Liver (tissue), 9 donors: ENCODE measurements around the gene TSPAN18. TPM values are rescaled to one million over a fixed set of nuclear protein-coding genes. Genes with fewer than 3 reads are reported as not detected.
A peak's percentile ranks its signal among the peaks of the same experiment; 100 is the strongest.

ENCODE experiments used
- DNase-seq: peaks from one replicate; pipeline ENCODE4 v3.0.0-alpha.2; 2017; ENCODE audit warnings: low spot score
- H3K27ac ChIP-seq, 2 donors: one replicate each; pipeline ENCODE4 v1.7.0; 2013; ENCODE audit warnings: inconsistent platforms in 2 of 2, low read length in 2 of 2, control low read depth in 1 of 2, low read depth in 1 of 2, mild to moderate bottlenecking in 1 of 2
- H3K27me3 ChIP-seq, 4 donors: one replicate each; pipeline versions ENCODE4 v1.6.1 to v1.7.0; 2013; ENCODE audit warnings: low read length in 3 of 4, inconsistent platforms in 1 of 4, mild to moderate bottlenecking in 1 of 4, moderate library complexity in 1 of 4; ENCODE audit not compliant: control insufficient read depth in 4 of 4, insufficient read depth in 4 of 4
- H3K36me3 ChIP-seq, 4 donors: one replicate each; pipeline versions ENCODE4 v1.6.1 to v1.7.0; 2013; ENCODE audit warnings: low read length in 3 of 4, mild to moderate bottlenecking in 3 of 4, low read depth in 1 of 4, moderate library complexity in 1 of 4; ENCODE audit not compliant: control insufficient read depth in 4 of 4, insufficient read depth in 3 of 4
- H3K4me1 ChIP-seq, 4 donors: one replicate each; pipeline versions ENCODE4 v1.6.1 to v1.7.0; 2013; ENCODE audit warnings: low read length in 3 of 4, mild to moderate bottlenecking in 3 of 4, moderate library complexity in 1 of 4; ENCODE audit not compliant: control insufficient read depth in 4 of 4, insufficient read depth in 4 of 4
- H3K4me3 ChIP-seq, 3 donors: one replicate each; pipeline versions ENCODE4 v1.6.1 to v1.7.0; 2013; ENCODE audit warnings: low read length in 3 of 3, control low read depth in 1 of 3, low read depth in 1 of 3, mild to moderate bottlenecking in 1 of 3
- H3K9ac ChIP-seq, 2 donors: one replicate each; pipeline ENCODE4 v1.7.0; 2013; ENCODE audit warnings: low read length in 2 of 2, mild to moderate bottlenecking in 2 of 2, moderate library complexity in 2 of 2, control low read depth in 1 of 2, low read depth in 1 of 2
- H3K9me3 ChIP-seq, 4 donors: one replicate each; pipeline versions ENCODE4 v1.6.1 to v1.7.0; 2013; ENCODE audit warnings: low read length in 3 of 4; ENCODE audit not compliant: control insufficient read depth in 4 of 4
- EGR1 ChIP-seq, 2 donors: IDR thresholded peaks; 2 replicates each; pipeline ENCODE4 v1.6.1; 2016 to 2018; ENCODE audit warnings: antibody characterized with exemption in 2 of 2, low read depth in 2 of 2
- GABPA ChIP-seq, 2 donors: IDR thresholded peaks in 1 of 2; conservative IDR thresholded peaks in 1 of 2; 2 replicates each; pipeline ENCODE4 v1.6.1; 2016; ENCODE audit warnings: antibody characterized with exemption in 2 of 2, mild to moderate bottlenecking in 1 of 2, moderate library complexity in 1 of 2
- HNF4A ChIP-seq, 2 donors: conservative IDR thresholded peaks; 2 replicates each; pipeline ENCODE4 v1.6.1; 2016; ENCODE audit warnings: antibody characterized with exemption in 2 of 2, mild to moderate bottlenecking in 2 of 2
- HNF4G ChIP-seq: IDR thresholded peaks from 2 replicates; pipeline ENCODE4 v1.6.1; 2016; ENCODE audit warnings: antibody characterized with exemption
- JUND ChIP-seq, 2 donors: IDR thresholded peaks; 2 replicates each; pipeline ENCODE4 v1.6.1; 2016; ENCODE audit warnings: antibody characterized with exemption in 2 of 2
- MAX ChIP-seq: IDR thresholded peaks from 2 replicates; pipeline ENCODE4 v1.6.1; 2016; ENCODE audit warnings: antibody characterized with exemption
- NR2F2 ChIP-seq: IDR thresholded peaks from 2 replicates; pipeline ENCODE4 v1.6.1; 2016; ENCODE audit warnings: antibody characterized with exemption
- RAD21 ChIP-seq, 2 donors: IDR thresholded peaks; 2 replicates each; pipeline ENCODE4 v1.6.1; 2016; ENCODE audit warnings: antibody characterized with exemption in 2 of 2, mild to moderate bottlenecking in 2 of 2
- REST ChIP-seq: IDR thresholded peaks from 2 replicates; pipeline ENCODE4 v1.6.1; 2016; ENCODE audit warnings: antibody characterized with exemption, mild to moderate bottlenecking
- YY1 ChIP-seq: IDR thresholded peaks from 2 replicates; pipeline ENCODE4 v1.6.1; 2016; ENCODE audit warnings: antibody characterized with exemption, mild to moderate bottlenecking
- WGBS: extraction: QIAGEN DNeasy Blood & Tissue Kit; methylation state at CpG from one replicate; pipeline ENCODE4 v1.1.7; 2013; 5-methylcytosine and 5-hydroxymethylcytosine counted together
- polyA plus RNA-seq, 2 donors: library from polyadenylated mRNA; stranded (reverse) in 1 of 2; unstranded in 1 of 2; fragments of 200-250 nt in 1 of 2; fragments of >200 nt in 1 of 2; fragmentation: Nextera tagmentation in 1 of 2; extraction: Ambion mirVana in 1 of 2; gene quantifications; one replicate each; pipeline versions ENCODE4 v1.2.1 to v1.2.3, GENCODE V29; 2013 to 2015
- total RNA-seq, 2 donors: library from RNA; depleted of rRNA; stranded (reverse); fragments of >200 nt; gene quantifications; one replicate each; pipeline ENCODE4 v1.2.3, GENCODE V29; 2014
- TF ChIP-seq, protein P1 (sequence below): IDR thresholded peaks from 2 replicates; pipeline ENCODE4 v1.6.1; 2016; ENCODE audit warnings: antibody characterized with exemption
- TF ChIP-seq, protein P2 (sequence below): IDR thresholded peaks from 2 replicates; pipeline ENCODE4 v1.6.1; 2016; ENCODE audit warnings: antibody characterized with exemption
- donor health status: healthy.
- donor health status: healthy.
- donor health status: healthy.
- donor health status: healthy.
- donor health status: healthy.

Gene TSPAN18
- total and polyA plus RNA-seq, 4 donors: 1.2 to 5.0 (median 2.8) TPM

- Histone ChIP-seq H3K9me3 (peaks cover 0 to 3% (median 1%) of the 10 kb centered on the region in 4 donors), H3K4me3 (no peak overlapping the region), H3K4me1 (no peaks in the 10 kb centered on the region), H3K27me3 (no peaks in the 10 kb centered on the region), H3K36me3 (no peaks in the 10 kb centered on the region), H3K27ac (no peak overlapping the region), H3K9ac (no peak overlapping the region)
- WGBS: 73% methylated on average over 12 of the region's 12 CpGs
- DNase-seq: no peak
- TF ChIP-seq GABPA (IDR thresholded peaks at IDR 0.05 in 1 of 2, conservative IDR thresholded peaks at IDR 0.05 in 1 of 2) (no peak), HNF4A (conservative IDR thresholded peaks at IDR 0.05) (no peak), NR2F2 (no peak), YY1 (no peak), REST (no peak)
These were observed 27.0 kb upstream of the TSPAN18 start for GRCh38 chr11:44699497-44700408.

GRCh38 chr11:44701276-44701675 lies 25.5 kb upstream of the TSPAN18 start:
- WGBS: 38% methylated on average over 2 of the region's 2 CpGs
- peaks cover 0 to 3% (median 1%) of the 10 kb centered on the region in 4 donors for H3K9me3 ChIP-seq
- H3K4me1 ChIP-seq: no peaks in the 10 kb centered on the region
- H3K27ac ChIP-seq: no peak overlapping the region
- no peaks in the 10 kb centered on the region for H3K27me3 ChIP-seq
- no peaks in the 10 kb centered on the region for H3K36me3 ChIP-seq
- DNase-seq: no peak
- H3K9ac ChIP-seq: no peak overlapping the region
- no peak overlapping the region for H3K4me3 ChIP-seq
- TF ChIP-seq HNF4G: no peak
- no peak for TF ChIP-seq RAD21 (IDR thresholded peaks at IDR 0.05)
- TF ChIP-seq, protein P1, sequence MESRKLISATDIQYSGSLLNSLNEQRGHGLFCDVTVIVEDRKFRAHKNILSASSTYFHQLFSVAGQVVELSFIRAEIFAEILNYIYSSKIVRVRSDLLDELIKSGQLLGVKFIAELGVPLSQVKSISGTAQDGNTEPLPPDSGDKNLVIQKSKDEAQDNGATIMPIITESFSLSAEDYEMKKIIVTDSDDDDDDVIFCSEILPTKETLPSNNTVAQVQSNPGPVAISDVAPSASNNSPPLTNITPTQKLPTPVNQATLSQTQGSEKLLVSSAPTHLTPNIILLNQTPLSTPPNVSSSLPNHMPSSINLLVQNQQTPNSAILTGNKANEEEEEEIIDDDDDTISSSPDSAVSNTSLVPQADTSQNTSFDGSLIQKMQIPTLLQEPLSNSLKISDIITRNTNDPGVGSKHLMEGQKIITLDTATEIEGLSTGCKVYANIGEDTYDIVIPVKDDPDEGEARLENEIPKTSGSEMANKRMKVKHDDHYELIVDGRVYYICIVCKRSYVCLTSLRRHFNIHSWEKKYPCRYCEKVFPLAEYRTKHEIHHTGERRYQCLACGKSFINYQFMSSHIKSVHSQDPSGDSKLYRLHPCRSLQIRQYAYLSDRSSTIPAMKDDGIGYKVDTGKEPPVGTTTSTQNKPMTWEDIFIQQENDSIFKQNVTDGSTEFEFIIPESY: no peak
- TF ChIP-seq NR2F2: peak; percentile 24

GRCh38 chr11:44702889-44703288 lies 23.9 kb upstream of the TSPAN18 start:
- Histone ChIP-seq H3K27me3 (no peaks in the 10 kb centered on the region), H3K4me1 (no peaks in the 10 kb centered on the region), H3K36me3 (no peaks in the 10 kb centered on the region), H3K4me3 (no peak overlapping the region), H3K27ac (no peak overlapping the region), H3K9me3 (peaks cover 0 to 3% (median 1%) of the 10 kb centered on the region in 4 donors), H3K9ac (no peak overlapping the region)
- TF ChIP-seq REST: no peak
- no peak for TF ChIP-seq MAX
- TF ChIP-seq, protein P2, sequence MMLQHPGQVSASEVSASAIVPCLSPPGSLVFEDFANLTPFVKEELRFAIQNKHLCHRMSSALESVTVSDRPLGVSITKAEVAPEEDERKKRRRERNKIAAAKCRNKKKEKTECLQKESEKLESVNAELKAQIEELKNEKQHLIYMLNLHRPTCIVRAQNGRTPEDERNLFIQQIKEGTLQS: no peak
- no peak for TF ChIP-seq HNF4G
- TF ChIP-seq JUND (IDR thresholded peaks at IDR 0.05): no peak
- TF ChIP-seq RAD21 (IDR thresholded peaks at IDR 0.05): no peak
- TF ChIP-seq EGR1 (IDR thresholded peaks at IDR 0.05; ENCODE audit: low read depth in 2 of 2): no peak
- 80% methylated on average over 4 of the region's 4 CpGs for WGBS
- DNase-seq: no peak
